Chondrocyte (in vitro differentiated cells): Measurements from ENCODE around the gene CCDC148. TPM values are rescaled to one million over a fixed set of nuclear protein-coding genes. Genes with fewer than 3 reads are reported as not detected.

Experiments
- DNase-seq: peaks from one replicate; pipeline ENCODE4 v3.0.0; 2021; ENCODE audit warnings: mixed read lengths, low spot score
- H3K27ac Mint-ChIP-seq: one replicate; pipeline ENCODE4 v1.8.0; 2021; ENCODE audit warnings: mild to moderate bottlenecking, moderate library complexity, mixed read lengths; ENCODE audit not compliant: unreplicated experiment
- H3K27me3 Mint-ChIP-seq: 2 replicates; pipeline ENCODE4 v1.8.0; 2021; ENCODE audit warnings: low read depth, mixed read lengths
- H3K36me3 Mint-ChIP-seq: 2 replicates; pipeline ENCODE4 v1.8.0; 2021; ENCODE audit warnings: low read depth, mixed read lengths
- H3K4me1 Mint-ChIP-seq: 2 replicates; pipeline ENCODE4 v1.8.0; 2021; ENCODE audit warnings: low read depth, mild to moderate bottlenecking, mixed read lengths
- H3K4me3 Mint-ChIP-seq: one replicate; pipeline ENCODE4 v1.8.0; 2021; ENCODE audit warnings: mild to moderate bottlenecking, moderate library complexity, mixed read lengths; ENCODE audit not compliant: unreplicated experiment
- H3K9me3 Mint-ChIP-seq: 2 replicates; pipeline ENCODE4 v1.8.0; 2021; ENCODE audit warnings: low read depth, mixed read lengths
- long read RNA-seq: library from polyadenylated mRNA; stranded (forward); transcript quantifications from one replicate; pipeline ENCODE4 v2.0.0, GENCODE V29; 2021
- total RNA-seq: library from RNA; stranded (reverse); gene quantifications from 3 replicates; pipeline ENCODE4 v1.2.1, GENCODE V29; 2021
- TF ChIP-seq, protein P1 (sequence below): fragments of 200-600 bp; sonication (generic); IDR thresholded peaks from 2 replicates; pipeline ENCODE4 v1.5.0; 2021; ENCODE audit warnings: antibody characterized with exemption, mild to moderate bottlenecking, moderate library complexity

CCDC148 gene
- total RNA-seq: 0.52 to 1.5 TPM (median 1.4 TPM) in 3 replicates
- long read RNA-seq, partial matches to known transcripts: 0 of 1 reads
- long read RNA-seq, other reads (novel, unspliced or antisense): 1 of 1 reads

DNA sequence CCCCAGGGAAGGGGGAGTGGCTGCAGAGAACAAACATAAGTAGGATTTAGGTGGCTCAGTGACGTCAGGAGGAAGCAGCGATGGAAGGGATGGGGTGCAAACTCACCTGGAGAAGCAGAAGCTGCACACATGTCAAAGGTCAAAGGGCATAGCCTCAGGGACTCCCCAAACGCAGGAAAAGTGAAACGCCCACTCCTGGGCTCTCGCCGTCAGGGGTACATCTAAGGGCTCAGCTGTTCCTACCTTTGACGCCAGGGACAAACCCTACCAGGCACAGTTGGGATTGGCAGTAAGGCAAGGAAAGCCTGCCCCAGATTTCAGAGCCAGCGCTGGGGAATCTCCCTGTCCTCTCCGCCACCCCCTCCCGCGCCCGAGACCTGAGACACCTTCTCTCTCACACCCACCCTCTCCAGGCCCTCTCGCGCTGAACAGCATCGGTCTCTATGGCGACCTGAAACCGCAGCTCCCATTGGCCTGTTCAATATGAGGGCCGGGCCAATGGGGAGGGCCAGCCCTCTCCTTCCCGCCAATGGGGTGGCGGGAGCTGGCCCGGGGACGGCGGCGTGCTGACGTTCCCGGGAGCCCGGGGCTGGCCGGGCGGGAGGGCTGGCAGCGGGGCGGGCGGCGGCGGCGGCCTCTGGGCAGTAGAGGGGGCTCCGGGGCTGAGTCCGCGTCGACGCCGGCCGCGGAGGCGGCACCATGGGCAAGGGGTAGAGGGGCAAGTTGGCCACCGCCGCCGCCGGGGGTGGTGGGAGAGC lies at the start of gene CCDC148, which contains the start of gene PKP4:
TSS of gene CCDC148 (minus strand) at position 445 of the 758 bp plus-strand sequence. CDS start at position 131, 314 bp downstream.
TSS of gene PKP4 (plus strand) at position 644 of the 758 bp plus-strand sequence. CDS start 76,233 bp downstream, outside the sequence.
- Mint-ChIP-seq H3K27ac (peak within 1 kb of the TSS; percentile 97), H3K27me3 (no peaks in the 10 kb centered on the region), H3K4me3 (peak within 1 kb of the TSS; percentile 89), H3K36me3 (no peaks in the 10 kb centered on the region), H3K4me1 (peaks cover 36% of the 10 kb centered on the region), H3K9me3 (no peaks in the 10 kb centered on the region)
- TF ChIP-seq, protein P1, sequence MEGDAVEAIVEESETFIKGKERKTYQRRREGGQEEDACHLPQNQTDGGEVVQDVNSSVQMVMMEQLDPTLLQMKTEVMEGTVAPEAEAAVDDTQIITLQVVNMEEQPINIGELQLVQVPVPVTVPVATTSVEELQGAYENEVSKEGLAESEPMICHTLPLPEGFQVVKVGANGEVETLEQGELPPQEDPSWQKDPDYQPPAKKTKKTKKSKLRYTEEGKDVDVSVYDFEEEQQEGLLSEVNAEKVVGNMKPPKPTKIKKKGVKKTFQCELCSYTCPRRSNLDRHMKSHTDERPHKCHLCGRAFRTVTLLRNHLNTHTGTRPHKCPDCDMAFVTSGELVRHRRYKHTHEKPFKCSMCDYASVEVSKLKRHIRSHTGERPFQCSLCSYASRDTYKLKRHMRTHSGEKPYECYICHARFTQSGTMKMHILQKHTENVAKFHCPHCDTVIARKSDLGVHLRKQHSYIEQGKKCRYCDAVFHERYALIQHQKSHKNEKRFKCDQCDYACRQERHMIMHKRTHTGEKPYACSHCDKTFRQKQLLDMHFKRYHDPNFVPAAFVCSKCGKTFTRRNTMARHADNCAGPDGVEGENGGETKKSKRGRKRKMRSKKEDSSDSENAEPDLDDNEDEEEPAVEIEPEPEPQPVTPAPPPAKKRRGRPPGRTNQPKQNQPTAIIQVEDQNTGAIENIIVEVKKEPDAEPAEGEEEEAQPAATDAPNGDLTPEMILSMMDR: peak; percentile 45
- peak; percentile 96 for DNase-seq

DNA sequence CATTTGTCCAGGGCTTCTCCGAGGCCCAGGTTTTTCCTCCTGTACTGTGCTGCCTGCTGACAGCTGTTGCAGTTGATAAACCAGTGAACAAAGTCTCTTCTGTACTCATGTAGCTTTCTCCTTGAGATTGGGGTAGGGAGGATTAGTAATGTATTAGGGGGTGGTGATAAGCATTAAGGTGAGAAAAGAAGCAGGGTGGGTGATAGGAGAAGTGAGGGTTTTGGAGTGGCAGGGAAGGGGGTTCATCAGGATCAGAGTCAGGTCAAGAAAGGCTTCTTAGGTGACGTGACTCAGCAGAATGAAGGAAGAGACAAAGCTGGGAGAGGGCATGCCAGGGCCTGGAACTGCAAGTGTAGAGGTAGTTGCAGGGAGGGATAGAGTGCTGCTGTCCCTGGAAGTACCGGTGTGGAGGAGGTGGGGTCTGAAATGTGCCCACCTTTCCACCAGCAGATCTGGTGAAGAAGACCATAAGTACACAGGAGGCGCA lies 48.9 kb upstream of the CCDC148 start:
- Mint-ChIP-seq H3K27ac (peak overlapping the region; percentile 2), H3K27me3 (no peaks in the 10 kb centered on the region), H3K36me3 (no peaks in the 10 kb centered on the region), H3K9me3 (no peaks in the 10 kb centered on the region), H3K4me3 (no peak overlapping the region), H3K4me1 (peaks cover 76% of the 10 kb centered on the region)
- TF ChIP-seq, protein P1: no peak
- no peak for DNase-seq

GRCh38 chr2:158504088-158504487 lies 47.5 kb upstream of the CCDC148 start:
- no peak overlapping the region for H3K27ac Mint-ChIP-seq
- DNase-seq: no peak
- H3K27me3 Mint-ChIP-seq: no peaks in the 10 kb centered on the region
- H3K4me1 Mint-ChIP-seq: peaks cover 81% of the 10 kb centered on the region
- H3K4me3 Mint-ChIP-seq: no peak overlapping the region
- H3K36me3 Mint-ChIP-seq: no peaks in the 10 kb centered on the region
- TF ChIP-seq, protein P1: no peak
- no peaks in the 10 kb centered on the region for H3K9me3 Mint-ChIP-seq

GRCh38 chr2:158502974-158503373 lies 46.4 kb upstream of the CCDC148 start:
- DNase-seq: no peak
- Mint-ChIP-seq H3K4me1 (peaks cover 89% of the 10 kb centered on the region), H3K27me3 (no peaks in the 10 kb centered on the region), H3K9me3 (no peaks in the 10 kb centered on the region), H3K27ac (peak overlapping the region; percentile 87), H3K4me3 (no peak overlapping the region), H3K36me3 (no peaks in the 10 kb centered on the region)
- TF ChIP-seq, protein P1: no peak

DNA sequence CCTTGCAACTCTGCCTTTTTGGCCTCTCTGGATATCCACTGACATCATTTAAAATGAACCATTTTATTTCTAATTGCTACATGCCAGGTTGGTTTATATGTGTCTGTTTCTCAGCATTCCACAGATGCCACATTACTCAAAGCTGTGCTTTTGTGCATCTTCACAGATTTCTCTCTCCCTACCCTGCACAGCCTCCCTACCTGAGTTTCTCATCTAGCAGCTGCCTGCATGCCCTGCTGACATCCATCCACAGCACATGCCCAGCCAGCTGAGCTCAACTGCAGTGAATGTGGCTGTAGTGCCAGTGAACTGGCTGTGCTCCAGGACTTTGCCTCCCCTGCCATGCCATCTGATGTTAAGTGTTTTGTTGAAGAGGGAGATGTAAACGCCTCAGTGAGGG lies 44.7 kb upstream of the CCDC148 start:
- Mint-ChIP-seq H3K9me3 (no peaks in the 10 kb centered on the region), H3K27ac (peak overlapping the region; percentile 81), H3K27me3 (no peaks in the 10 kb centered on the region), H3K36me3 (no peaks in the 10 kb centered on the region), H3K4me1 (peaks cover 89% of the 10 kb centered on the region), H3K4me3 (no peak overlapping the region)
- TF ChIP-seq, protein P1: no peak
- DNase-seq: no peak
